NT2/D1 (cell line): ENCODE results near the gene THY1.

Experiments
- SUZ12 ChIP-seq: IDR thresholded peaks from 2 replicates; pipeline ENCODE4 v1.6.1; 2011; ENCODE audit not compliant: insufficient read length, insufficient read depth; ENCODE audit errors: extremely low read depth
- YY1 ChIP-seq: IDR thresholded peaks from 2 replicates; pipeline ENCODE4 v1.6.1; 2011; ENCODE audit not compliant: insufficient read length, insufficient read depth
- ZNF274 ChIP-seq: IDR thresholded peaks from 2 replicates; pipeline ENCODE4 v1.6.1; 2011; ENCODE audit warnings: mild to moderate bottlenecking, low read depth, low read length

- TF ChIP-seq ZNF274 (no peak), YY1 (no peak), SUZ12 (no peak)
Observed at GRCh38 chr11:119417726-119418540, 5.0 kb downstream of the THY1 start.
